H1 (cell line): ENCODE data around the gene NEDD4L. TPM values are rescaled to one million over a fixed set of nuclear protein-coding genes. Genes with fewer than 3 reads are reported as not detected.

ENCODE experiments used
- CTBP2 ChIP-seq: IDR thresholded peaks from 2 replicates; pipeline ENCODE4 v1.7.0; 2011; ENCODE audit warnings: borderline replicate concordance, mild to moderate bottlenecking, moderate library complexity, mixed read lengths, low read length; ENCODE audit not compliant: insufficient read depth, insufficient read length
- NANOG ChIP-seq: IDR thresholded peaks from 2 replicates; pipeline ENCODE4 v1.6.1; 2011; ENCODE audit warnings: low read length, low read depth, mild to moderate bottlenecking, inconsistent platforms; ENCODE audit not compliant: insufficient read depth, poor library complexity, severe bottlenecking
- RXRA ChIP-seq: IDR thresholded peaks from 2 replicates; pipeline ENCODE4 v1.6.1; 2011; ENCODE audit warnings: low read depth, mild to moderate bottlenecking, low read length, moderate library complexity; ENCODE audit not compliant: insufficient read depth
- polyA plus RNA-seq, 7 experiments: library from polyadenylated mRNA; depleted of rRNA in 3 of 7; stranded (reverse) in 5 of 7; unstranded in 2 of 7; fragments of >200 nt in 5 of 7; fragments of 200-250 nt in 2 of 7; gene quantifications; 1 replicate in 5 of 7; 2 replicates in 1 of 7; 4 replicates in 1 of 7; pipeline versions ENCODE4 v1.2.1 to v1.2.3, GENCODE V29; 2011 to 2013; ENCODE audit warnings: missing spikeins in 2 of 7, mixed read lengths in 2 of 7
- total RNA-seq: library from RNA; stranded (reverse); fragmentation: NEBNext Ultra II Directional; extraction: Animal tissue kit (Norgen Biotek cat#: 25700); gene quantifications from 2 replicates; pipeline ENCODE4 v1.2.1, GENCODE V29; 2021

NEDD4L gene
- total and polyA plus RNA-seq, 2 of the 8 experiments (the other 6 are each of a cell fraction or from before 2014, with no cell fraction given): 37.3 to 69.8 TPM

DNA sequence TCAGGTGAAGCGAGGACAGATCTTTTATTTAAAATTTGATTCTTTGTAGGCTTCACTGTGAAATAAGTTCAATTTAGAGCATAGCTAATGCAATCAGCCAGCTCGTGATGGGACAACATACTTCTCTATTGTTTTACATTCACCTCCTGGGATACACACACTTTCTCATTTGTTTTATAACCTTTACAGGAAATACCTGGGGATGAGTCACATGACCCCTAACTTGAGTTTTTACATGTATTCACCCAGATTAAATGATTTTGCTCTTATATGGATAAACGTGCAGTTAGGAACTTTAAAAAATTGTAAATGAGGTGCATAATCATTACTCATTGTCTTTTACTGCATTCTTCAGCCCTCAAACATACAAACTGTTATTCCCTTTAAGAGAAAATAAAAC, 152.1 kb downstream of the NEDD4L start (continued):
- TF ChIP-seq NANOG (no peak), RXRA (no peak), CTBP2 (no peak)
